Measurements from ENCODE around the gene EXOC2.

DNA sequence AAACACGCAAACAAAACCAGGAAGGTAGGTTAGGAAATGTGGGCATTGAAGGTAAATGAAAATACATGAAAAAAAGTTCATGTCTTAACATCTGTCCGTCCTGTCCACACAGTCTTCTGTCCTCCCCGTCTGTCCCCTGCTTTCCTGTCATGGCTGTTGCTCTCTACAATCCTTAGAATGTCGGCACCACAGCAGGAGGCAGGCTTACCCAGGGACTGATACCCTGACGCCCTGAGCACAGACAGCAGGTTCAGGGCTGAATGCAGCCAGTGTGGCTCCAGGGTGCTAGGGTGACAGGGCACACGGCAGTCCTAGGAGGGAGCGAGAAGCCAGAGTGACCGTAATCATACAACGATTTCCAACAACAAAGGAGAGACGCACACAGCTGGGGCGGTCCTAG, 177.7 kb downstream of the EXOC2 start:
- TF ChIP-seq, protein P1, sequence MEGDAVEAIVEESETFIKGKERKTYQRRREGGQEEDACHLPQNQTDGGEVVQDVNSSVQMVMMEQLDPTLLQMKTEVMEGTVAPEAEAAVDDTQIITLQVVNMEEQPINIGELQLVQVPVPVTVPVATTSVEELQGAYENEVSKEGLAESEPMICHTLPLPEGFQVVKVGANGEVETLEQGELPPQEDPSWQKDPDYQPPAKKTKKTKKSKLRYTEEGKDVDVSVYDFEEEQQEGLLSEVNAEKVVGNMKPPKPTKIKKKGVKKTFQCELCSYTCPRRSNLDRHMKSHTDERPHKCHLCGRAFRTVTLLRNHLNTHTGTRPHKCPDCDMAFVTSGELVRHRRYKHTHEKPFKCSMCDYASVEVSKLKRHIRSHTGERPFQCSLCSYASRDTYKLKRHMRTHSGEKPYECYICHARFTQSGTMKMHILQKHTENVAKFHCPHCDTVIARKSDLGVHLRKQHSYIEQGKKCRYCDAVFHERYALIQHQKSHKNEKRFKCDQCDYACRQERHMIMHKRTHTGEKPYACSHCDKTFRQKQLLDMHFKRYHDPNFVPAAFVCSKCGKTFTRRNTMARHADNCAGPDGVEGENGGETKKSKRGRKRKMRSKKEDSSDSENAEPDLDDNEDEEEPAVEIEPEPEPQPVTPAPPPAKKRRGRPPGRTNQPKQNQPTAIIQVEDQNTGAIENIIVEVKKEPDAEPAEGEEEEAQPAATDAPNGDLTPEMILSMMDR (IDR thresholded peaks at IDR 0.05) = no peak
- no peak for TF ChIP-seq SIN3A (IDR thresholded peaks at IDR 0.05; ENCODE audit: borderline replicate concordance, insufficient read depth, low read depth, low read length)
- TF ChIP-seq POLR2AphosphoS5 (IDR thresholded peaks at IDR 0.05; ENCODE audit: low read depth, low read length) = no peak
- TF ChIP-seq, protein P2, sequence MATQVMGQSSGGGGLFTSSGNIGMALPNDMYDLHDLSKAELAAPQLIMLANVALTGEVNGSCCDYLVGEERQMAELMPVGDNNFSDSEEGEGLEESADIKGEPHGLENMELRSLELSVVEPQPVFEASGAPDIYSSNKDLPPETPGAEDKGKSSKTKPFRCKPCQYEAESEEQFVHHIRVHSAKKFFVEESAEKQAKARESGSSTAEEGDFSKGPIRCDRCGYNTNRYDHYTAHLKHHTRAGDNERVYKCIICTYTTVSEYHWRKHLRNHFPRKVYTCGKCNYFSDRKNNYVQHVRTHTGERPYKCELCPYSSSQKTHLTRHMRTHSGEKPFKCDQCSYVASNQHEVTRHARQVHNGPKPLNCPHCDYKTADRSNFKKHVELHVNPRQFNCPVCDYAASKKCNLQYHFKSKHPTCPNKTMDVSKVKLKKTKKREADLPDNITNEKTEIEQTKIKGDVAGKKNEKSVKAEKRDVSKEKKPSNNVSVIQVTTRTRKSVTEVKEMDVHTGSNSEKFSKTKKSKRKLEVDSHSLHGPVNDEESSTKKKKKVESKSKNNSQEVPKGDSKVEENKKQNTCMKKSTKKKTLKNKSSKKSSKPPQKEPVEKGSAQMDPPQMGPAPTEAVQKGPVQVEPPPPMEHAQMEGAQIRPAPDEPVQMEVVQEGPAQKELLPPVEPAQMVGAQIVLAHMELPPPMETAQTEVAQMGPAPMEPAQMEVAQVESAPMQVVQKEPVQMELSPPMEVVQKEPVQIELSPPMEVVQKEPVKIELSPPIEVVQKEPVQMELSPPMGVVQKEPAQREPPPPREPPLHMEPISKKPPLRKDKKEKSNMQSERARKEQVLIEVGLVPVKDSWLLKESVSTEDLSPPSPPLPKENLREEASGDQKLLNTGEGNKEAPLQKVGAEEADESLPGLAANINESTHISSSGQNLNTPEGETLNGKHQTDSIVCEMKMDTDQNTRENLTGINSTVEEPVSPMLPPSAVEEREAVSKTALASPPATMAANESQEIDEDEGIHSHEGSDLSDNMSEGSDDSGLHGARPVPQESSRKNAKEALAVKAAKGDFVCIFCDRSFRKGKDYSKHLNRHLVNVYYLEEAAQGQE (IDR thresholded peaks at IDR 0.05; ENCODE audit: insufficient read depth in 1 of 2, low read depth in 2 of 2, low read length in 1 of 2) = no peak
- no peak for TF ChIP-seq TCF7L2 (IDR thresholded peaks at IDR 0.05; ENCODE audit: low read depth, low read length)

Measured in Panc1 (cell line).